Measurements from ENCODE around the gene SLC35E3. TPM values are rescaled to one million over a fixed set of nuclear protein-coding genes. Genes with fewer than 3 reads are reported as not detected.
A peak's percentile ranks its signal among the peaks of the same experiment; 100 is the strongest.
"Not testable (repeated sequence)": the region's sequence is repeated elsewhere in the genome, so short reads cannot be mapped to it uniquely, and the experiment has no call there.

The SLC35E3 gene
- total RNA-seq, 2 experiments from 2014 or later: 8.1 TPM

DNA sequence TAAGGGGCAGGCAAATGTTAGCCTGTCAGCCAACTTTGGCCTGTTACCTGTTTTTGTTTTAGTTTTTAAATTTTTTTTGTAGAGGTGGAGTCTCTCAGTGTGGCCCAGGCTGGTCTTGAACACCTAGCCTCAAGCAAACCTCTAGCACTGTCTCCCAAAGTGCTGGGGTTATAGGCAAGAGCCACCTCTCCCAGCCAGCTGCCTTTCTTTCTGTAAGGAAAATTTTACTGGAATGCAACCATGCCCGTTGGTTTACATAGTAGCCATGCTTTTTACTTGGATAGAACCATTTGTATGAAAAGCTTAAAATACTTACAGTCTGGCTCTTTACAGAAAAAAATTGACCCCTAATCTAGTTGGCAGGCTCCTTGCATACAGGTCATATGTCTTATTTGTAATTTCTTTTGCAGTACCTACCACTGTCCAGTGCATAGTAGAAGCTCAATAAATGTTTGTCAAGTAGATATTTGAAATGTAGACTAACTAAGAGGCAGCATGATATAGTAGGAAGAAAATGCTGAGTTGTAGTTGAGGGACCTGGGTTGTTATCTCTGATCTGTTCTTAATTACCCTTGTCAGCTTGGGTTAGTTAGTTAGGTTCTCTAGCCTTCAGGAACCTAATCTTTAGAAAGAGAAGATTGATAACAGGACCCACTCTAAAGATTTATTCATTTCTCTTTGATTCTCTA is 66.7 kb downstream of the SLC35E3 start:
- ChIA-PET CTCF (interaction anchor here (0.5 to 5.1 kb wide), 6 partner anchors 9 to 30 kb away, joined by 3 to 24 read pairs (median 6); no protein-coding TSS in a partner anchor), POLR2A (interaction anchor here (0.7 kb wide), 1 partner anchor 654 kb away, joined by 4 read pairs; no protein-coding TSS in a partner anchor)
- Mint-ChIP-seq H3K4me3 (peak overlapping the region; percentile 36), H3K9me3 (no peaks in the 10 kb centered on the region), H3K27ac (peak overlapping the region; percentile 3), H3K27me3 (no peaks in the 10 kb centered on the region), H3K36me3 (ENCODE audit: low read depth) (peaks cover 72% of the 10 kb centered on the region), H3K4me1 (peaks cover 59% of the 10 kb centered on the region)
- no peak for DNase-seq

DNA sequence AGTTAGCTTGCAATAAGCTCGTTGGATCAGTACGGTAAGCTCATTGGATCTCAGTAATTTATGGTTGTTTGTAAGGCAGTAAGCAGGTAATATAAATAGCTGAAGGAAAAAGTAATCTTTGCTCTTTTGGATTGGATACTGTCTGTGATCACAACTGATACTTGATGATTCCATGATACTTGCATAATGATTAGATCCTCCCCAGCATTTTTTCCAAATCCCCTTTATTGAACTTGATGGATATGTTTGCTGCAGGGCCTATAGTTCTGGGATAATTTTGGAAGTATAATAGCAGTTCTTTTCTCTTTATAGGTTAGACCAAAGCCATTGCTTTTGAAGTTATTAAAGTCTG is 67.2 kb downstream of the SLC35E3 start:
- Mint-ChIP-seq H3K9me3 (no peaks in the 10 kb centered on the region), H3K27ac (peak overlapping the region; percentile 3), H3K27me3 (no peaks in the 10 kb centered on the region), H3K36me3 (ENCODE audit: low read depth) (peaks cover 70% of the 10 kb centered on the region), H3K4me1 (peaks cover 59% of the 10 kb centered on the region), H3K4me3 (peak overlapping the region; percentile 36)
- ChIA-PET CTCF (interaction anchor here (0.9 to 5.1 kb wide), 5 partner anchors 8 to 30 kb away, joined by 3 to 24 read pairs (median 7); no protein-coding TSS in a partner anchor), POLR2A (no interaction called here)
- no peak for DNase-seq

- Mint-ChIP-seq H3K4me1 (peaks cover 60% of the 10 kb centered on the region), H3K9me3 (no peaks in the 10 kb centered on the region), H3K27me3 (no peaks in the 10 kb centered on the region), H3K36me3 (ENCODE audit: low read depth) (peaks cover 68% of the 10 kb centered on the region), H3K4me3 (no peak overlapping the region), H3K27ac (no peak overlapping the region)
- no peak for DNase-seq
- POLR2A ChIA-PET: no interaction called here
- CTCF ChIA-PET: interaction anchor here (1.7 to 5.1 kb wide), 2 partner anchors 16 to 19 kb away, joined by 7 to 24 read pairs; no protein-coding TSS in a partner anchor
Measured at GRCh38 chr12:68814490-68815231, 68.7 kb downstream of the SLC35E3 start.

- H3K4me1 Mint-ChIP-seq: peaks cover 62% of the 10 kb centered on the region
- H3K27ac Mint-ChIP-seq: no peak overlapping the region
- ChIA-PET CTCF (interaction anchor here (5.1 kb wide), 1 partner anchor 15 kb away, joined by 24 read pairs; no protein-coding TSS in a partner anchor), POLR2A (no interaction called here)
- H3K27me3 Mint-ChIP-seq: no peaks in the 10 kb centered on the region
- H3K36me3 Mint-ChIP-seq (ENCODE audit: low read depth): peaks cover 66% of the 10 kb centered on the region
- no peak overlapping the region for H3K4me3 Mint-ChIP-seq
- no peak for DNase-seq
- H3K9me3 Mint-ChIP-seq: no peaks in the 10 kb centered on the region
Measured at GRCh38 chr12:68815232-68815927, 69.4 kb downstream of the SLC35E3 start.

GRCh38 chr12:68815928-68816800 is 70.2 kb downstream of the SLC35E3 start:
- no peaks in the 10 kb centered on the region for H3K27me3 Mint-ChIP-seq
- ChIA-PET CTCF (interaction anchor here (1.1 to 3.8 kb wide), 5 partner anchors 8 to 16 kb away, joined by 3 to 25 read pairs (median 5); partner anchors contain the start of gene MDM2), POLR2A (interaction anchor here (0.7 kb wide), 1 partner anchor 9 kb away, joined by 3 read pairs; no protein-coding TSS in a partner anchor)
- H3K36me3 Mint-ChIP-seq (ENCODE audit: low read depth): peaks cover 68% of the 10 kb centered on the region
- H3K27ac Mint-ChIP-seq: no peak overlapping the region
- DNase-seq: no peak
- no peak overlapping the region for H3K4me3 Mint-ChIP-seq
- H3K9me3 Mint-ChIP-seq: no peaks in the 10 kb centered on the region
- peaks cover 63% of the 10 kb centered on the region for H3K4me1 Mint-ChIP-seq

- Mint-ChIP-seq H3K27ac (peak overlapping the region; percentile 13), H3K4me1 (peaks cover 47% of the 10 kb centered on the region), H3K36me3 (ENCODE audit: low read depth) (peaks cover 63% of the 10 kb centered on the region)
- POLR2A ChIA-PET: interaction anchor here (0.6 to 0.7 kb wide), 3 partner anchors 23 to 530 kb away, joined by 3 to 6 read pairs (median 4); no protein-coding TSS in a partner anchor
- not testable (repeated sequence) for DNase-seq, H3K4me3 Mint-ChIP-seq, H3K9me3 Mint-ChIP-seq, H3K27me3 Mint-ChIP-seq
- CTCF ChIA-PET: interaction anchor here (0.7 to 3.8 kb wide), 3 partner anchors 11 to 435 kb away, joined by 3 to 25 read pairs (median 7); partner anchors contain the start of gene MDM2
Measured at GRCh38 chr12:68819481-68819880, 73.5 kb downstream of the SLC35E3 start.

- Mint-ChIP-seq H3K36me3 (ENCODE audit: low read depth) (peaks cover 63% of the 10 kb centered on the region), H3K27ac (peak overlapping the region; percentile 79), H3K9me3 (no peaks in the 10 kb centered on the region), H3K4me3 (no peak overlapping the region), H3K4me1 (peaks cover 42% of the 10 kb centered on the region), H3K27me3 (no peaks in the 10 kb centered on the region)
- no peak for DNase-seq
- ChIA-PET CTCF (interaction anchor here (0.6 to 2.5 kb wide), 5 partner anchors 9 to 165 kb away, joined by 3 to 11 read pairs (median 9); partner anchors contain the start of gene MDM2), POLR2A (interaction anchor here (0.6 kb wide), 1 partner anchor 40 kb away, joined by 5 read pairs; no protein-coding TSS in a partner anchor)
Measured at GRCh38 chr12:68821357-68822188, 75.6 kb downstream of the SLC35E3 start.

GRCh38 chr12:68823696-68824095 is 77.7 kb downstream of the SLC35E3 start:
- no peak overlapping the region for H3K4me3 Mint-ChIP-seq
- ChIA-PET CTCF (interaction anchor here (0.6 to 1.3 kb wide), 3 partner anchors 10 to 140 kb away, joined by 3 to 5 read pairs (median 5); partner anchors contain the start of gene MDM2), POLR2A (no interaction called here)
- no peaks in the 10 kb centered on the region for H3K27me3 Mint-ChIP-seq
- no peak for DNase-seq
- H3K4me1 Mint-ChIP-seq: peaks cover 40% of the 10 kb centered on the region
- no peaks in the 10 kb centered on the region for H3K9me3 Mint-ChIP-seq
- peaks cover 62% of the 10 kb centered on the region for H3K36me3 Mint-ChIP-seq (ENCODE audit: low read depth)
- no peak overlapping the region for H3K27ac Mint-ChIP-seq

DNA sequence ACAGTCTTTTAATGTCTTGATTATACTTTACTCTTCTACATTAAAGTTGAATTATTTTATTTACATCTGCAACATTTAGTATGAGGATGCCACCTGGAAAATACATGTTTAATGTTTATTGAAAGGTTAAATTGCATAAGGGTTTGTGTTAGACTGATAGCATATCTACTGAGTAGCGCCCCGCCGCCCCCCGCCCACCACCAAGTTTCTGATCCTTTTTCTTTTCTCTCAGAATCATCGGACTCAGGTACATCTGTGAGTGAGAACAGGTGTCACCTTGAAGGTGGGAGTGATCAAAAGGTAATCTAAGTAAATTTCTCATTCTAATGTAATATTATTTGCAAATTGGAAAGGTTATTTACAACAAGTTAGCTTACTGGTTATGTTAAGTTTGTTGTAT is 78.2 kb downstream of the SLC35E3 start:
- H3K4me3 Mint-ChIP-seq: no peak overlapping the region

GRCh38 chr12:68824597-68825250 is 78.7 kb downstream of the SLC35E3 start:
- no peak for DNase-seq
- H3K4me3 Mint-ChIP-seq: no peak overlapping the region
- ChIA-PET POLR2A (interaction anchor here (1.1 kb wide), 1 partner anchor 9 kb away, joined by 3 read pairs; no protein-coding TSS in a partner anchor), CTCF (interaction anchor here (1.5 kb wide), 1 partner anchor 8 kb away, joined by 3 read pairs; no protein-coding TSS in a partner anchor)
- H3K4me1 Mint-ChIP-seq: peaks cover 33% of the 10 kb centered on the region
- peaks cover 58% of the 10 kb centered on the region for H3K36me3 Mint-ChIP-seq (ENCODE audit: low read depth)
- H3K27me3 Mint-ChIP-seq: no peaks in the 10 kb centered on the region
- H3K9me3 Mint-ChIP-seq: no peaks in the 10 kb centered on the region
- H3K27ac Mint-ChIP-seq: no peak overlapping the region

More for the DNA sequence above, 78.2 kb downstream of the SLC35E3 start:
- DNase-seq: no peak
- Mint-ChIP-seq H3K9me3 (no peaks in the 10 kb centered on the region), H3K36me3 (ENCODE audit: low read depth) (peaks cover 60% of the 10 kb centered on the region), H3K4me1 (peaks cover 37% of the 10 kb centered on the region), H3K27me3 (no peaks in the 10 kb centered on the region), H3K27ac (no peak overlapping the region)
- CTCF ChIA-PET: interaction anchor here (1.3 kb wide), 2 partner anchors 11 to 16 kb away, joined by 5 read pairs; partner anchors contain the start of gene MDM2
- POLR2A ChIA-PET: no interaction called here
